HEK293 (cell line): ENCODE results near the gene NME3.

Experiments
- CTCF ChIA-PET: fragments of 350-600 bp; formaldehyde crosslinking; extraction: SDS; loops from one replicate; lab custom pipeline; 2021; ENCODE audit warnings: antibody characterized with exemption; lab: Yijun Ruan, JAX
- POLR2A ChIA-PET: fragments of 300-600 bp; formaldehyde crosslinking; extraction: SDS; loops from one replicate; lab custom pipeline; 2020; ENCODE audit warnings: antibody characterized with exemption, inconsistent platforms; lab: Yijun Ruan, JAX
- H3K27ac ChIP-seq: fragments of 200-500 bp; sonication (Bioruptor generic); 2 replicates; pipeline ENCODE4 v1.5.1; 2014; ENCODE audit warnings: low read depth, low read length, control low read depth, inconsistent platforms; ENCODE audit errors: extremely low read depth
- H3K36me3 ChIP-seq, 2 experiments: fragments of 200-500 bp in 1 of 2; sonication (Bioruptor generic) in 1 of 2; 1 replicate in 1 of 2; 2 replicates in 1 of 2; pipeline ENCODE4 v1.5.1; 2014 to 2017; ENCODE audit warnings: inconsistent platforms in 2 of 2, low read length in 2 of 2; ENCODE audit not compliant: control insufficient read depth in 2 of 2, insufficient read depth in 1 of 2
- H3K4me1 ChIP-seq: fragments of 200-500 bp; sonication (Bioruptor generic); 2 replicates; pipeline ENCODE4 v1.5.1; 2014; ENCODE audit warnings: mild to moderate bottlenecking, low read length, inconsistent platforms; ENCODE audit not compliant: control insufficient read depth, insufficient read depth
- H3K4me3 ChIP-seq: 2 replicates; pipeline ENCODE4 v1.5.1; 2011; ENCODE audit warnings: low read depth, mild to moderate bottlenecking, control low read depth, low read length, moderate library complexity
- H3K9me3 ChIP-seq: fragments of 200-500 bp; sonication (Bioruptor generic); 2 replicates; pipeline ENCODE4 v1.5.1; 2014; ENCODE audit warnings: low read depth, low read length, inconsistent platforms; ENCODE audit not compliant: control insufficient read depth, insufficient read depth
- BCL11B ChIP-seq: fragments of 450-650 bp; formaldehyde crosslinking; IDR thresholded peaks from 2 replicates; pipeline ENCODE4 v1.5.1; 2016; ENCODE audit warnings: low read depth, missing biosample characterization, missing genetic modification characterization
- PRDM2 ChIP-seq: fragments of 450-650 bp; formaldehyde crosslinking; IDR thresholded peaks from 2 replicates; pipeline ENCODE4 v1.5.1; 2016; ENCODE audit warnings: missing biosample characterization, missing genetic modification characterization, borderline replicate concordance
- SCRT1 ChIP-seq: fragments of 450-650 bp; formaldehyde crosslinking; IDR thresholded peaks from 2 replicates; pipeline ENCODE4 v1.5.1; 2016; ENCODE audit warnings: missing biosample characterization, missing genetic modification characterization, borderline replicate concordance
- TSHZ1 ChIP-seq: fragments of 450-650 bp; formaldehyde crosslinking; IDR thresholded peaks from 2 replicates; pipeline ENCODE4 v1.5.1; 2016; ENCODE audit warnings: missing biosample characterization, missing genetic modification characterization, borderline replicate concordance
- ZNF174 ChIP-seq: fragments of 450-650 bp; formaldehyde crosslinking; IDR thresholded peaks from 2 replicates; pipeline ENCODE4 v1.5.0; 2017; ENCODE audit warnings: missing biosample characterization, mild to moderate bottlenecking, missing genetic modification characterization
- ZNF248 ChIP-seq: fragments of 450-650 bp; formaldehyde crosslinking; IDR thresholded peaks from 2 replicates; pipeline ENCODE4 v1.5.1; 2017; ENCODE audit warnings: missing biosample characterization, missing genetic modification characterization
- ZNF26 ChIP-seq: fragments of 450-650 bp; formaldehyde crosslinking; IDR thresholded peaks from 2 replicates; pipeline ENCODE4 v1.5.1; 2016; ENCODE audit warnings: missing biosample characterization, missing genetic modification characterization
- ZNF398 ChIP-seq: fragments of 450-650 bp; formaldehyde crosslinking; IDR thresholded peaks from 2 replicates; pipeline ENCODE4 v1.5.1; 2017; ENCODE audit warnings: missing biosample characterization, missing genetic modification characterization
- ZNF488 ChIP-seq: fragments of 450-650 bp; formaldehyde crosslinking; IDR thresholded peaks from 2 replicates; pipeline ENCODE4 v1.5.1; 2016; ENCODE audit warnings: missing biosample characterization, missing genetic modification characterization
- ZNF513 ChIP-seq: fragments of 450-650 bp; IDR thresholded peaks from 2 replicates; pipeline ENCODE4 v1.5.1; 2018; ENCODE audit warnings: missing biosample characterization, missing genetic modification characterization
- ZNF549 ChIP-seq: fragments of 450-650 bp; IDR thresholded peaks from 2 replicates; pipeline ENCODE4 v1.5.1; 2018; ENCODE audit warnings: missing biosample characterization, missing genetic modification characterization, mild to moderate bottlenecking, inconsistent platforms, moderate library complexity
- ZNF555 ChIP-seq: fragments of 450-650 bp; formaldehyde crosslinking; conservative IDR thresholded peaks from 2 replicates; pipeline ENCODE4 v1.5.1; 2017; ENCODE audit warnings: missing biosample characterization, mild to moderate bottlenecking, missing genetic modification characterization, inconsistent platforms
- ZNF626 ChIP-seq: fragments of 450-650 bp; sonication (Bioruptor Pico); formaldehyde crosslinking; IDR thresholded peaks from 2 replicates; pipeline ENCODE4 v1.5.1; 2018; ENCODE audit warnings: missing biosample characterization, missing genetic modification characterization, inconsistent platforms
- ZNF785 ChIP-seq: fragments of 450-650 bp; formaldehyde crosslinking; IDR thresholded peaks from 2 replicates; pipeline ENCODE4 v1.5.1; 2016; ENCODE audit warnings: missing biosample characterization, missing genetic modification characterization
- ZNF843 ChIP-seq: fragments of 450-650 bp; formaldehyde crosslinking; IDR thresholded peaks from 2 replicates; pipeline ENCODE4 v1.5.1; 2016; ENCODE audit warnings: missing biosample characterization, missing genetic modification characterization

Gene NME3

GRCh38 chr16:1790611-1791255, 19.4 kb upstream of the NME3 start:
- CTCF ChIA-PET: no interaction called here
- H3K4me3 ChIP-seq: no peak overlapping the region
- no peak for TF ChIP-seq ZNF785 (tag by site-specific recombination)
- TF ChIP-seq BCL11B (tag by site-specific recombination): peak; percentile 64; the same call in 1 of the 2 replicates
- TF ChIP-seq ZNF174: no peak
- TF ChIP-seq ZNF626: no peak

GRCh38 chr16:1790261-1790610, 18.9 kb upstream of the NME3 start:
- ChIA-PET POLR2A (interaction anchor here (3.8 kb wide), 1 partner anchor 8 kb away, joined by 19 read pairs; the partner anchor contains the start of genes NUBP2 and SPSB3), CTCF (no interaction called here)
- H3K27ac ChIP-seq: no peak overlapping the region
- no peak for TF ChIP-seq ZNF248 (tag by site-specific recombination)
- no peak for TF ChIP-seq SCRT1 (tag by site-specific recombination)
- TF ChIP-seq ZNF488 (tag by site-specific recombination): no peak
- no peak for TF ChIP-seq ZNF398 (tag by site-specific recombination)
- no peak for TF ChIP-seq ZNF513 (tag by site-specific recombination)
- TF ChIP-seq ZNF555 (tag by site-specific recombination): no peak
- TF ChIP-seq PRDM2: no peak
- TF ChIP-seq ZNF549 (tag by site-specific recombination): no peak
- no peak for TF ChIP-seq TSHZ1 (tag by site-specific recombination)
- TF ChIP-seq ZNF26 (tag by site-specific recombination): no peak
- no peak for TF ChIP-seq ZNF843 (tag by site-specific recombination)
- H3K9me3 ChIP-seq: no peaks in the 10 kb centered on the region
- no peak overlapping the region for H3K4me3 ChIP-seq
- no peaks in the 10 kb centered on the region for H3K4me1 ChIP-seq
- peaks cover 0 to 53% of the 10 kb centered on the region in 2 experiments; a peak in 2 of 3 replicates for H3K36me3 ChIP-seq

More at GRCh38 chr16:1790611-1791255, 19.4 kb upstream of the NME3 start:
- POLR2A ChIA-PET: interaction anchor here (0.8 to 3.8 kb wide), 2 partner anchors 9 to 13 kb away, joined by 3 to 19 read pairs; partner anchors contain the start of genes NUBP2 and SPSB3
- no peaks in the 10 kb centered on the region for H3K9me3 ChIP-seq
- no peaks in the 10 kb centered on the region for H3K4me1 ChIP-seq
- no peak overlapping the region for H3K27ac ChIP-seq
- peaks cover 0 to 48% of the 10 kb centered on the region in 2 experiments; a peak in 2 of 3 replicates for H3K36me3 ChIP-seq
